ENCODE data around the gene NDUFB6. TPM values are rescaled to one million over a fixed set of nuclear protein-coding genes. Genes with fewer than 3 reads are reported as not detected.
"Not testable (repeated sequence)": the region's sequence is repeated elsewhere in the genome, so short reads cannot be mapped to it uniquely, and the experiment has no call there.

NDUFB6 gene
- total RNA-seq (10 to 100 TPM; 48.6 to 66.7 TPM), polyA plus RNA-seq (ENCODE audit: insufficient read length in 2 of 2) (100 to 1,000 TPM; 101 to 109 TPM)
- long read RNA-seq, donor 1, transcript NDUFB6-203 (4 exons, 1,366 nt): major isoform, 145 of 172 reads
- long read RNA-seq, donor 1, transcript NDUFB6-201 (3 exons, 666 nt): minor isoform, 7 of 172 reads
- long read RNA-seq, donor 1, partial matches to known transcripts: 7 of 172 reads
- long read RNA-seq, donor 1, other reads (novel, unspliced or antisense): 9 of 172 reads
- long read RNA-seq, donor 2, transcript NDUFB6-203 (4 exons, 1,366 nt): major isoform, 58 of 63 reads
- long read RNA-seq, donor 2, transcript NDUFB6-201 (3 exons, 666 nt): minor isoform, 5 of 63 reads
- long read RNA-seq, donor 2, partial matches to known transcripts: 0 of 63 reads
- long read RNA-seq, donor 2, other reads (novel, unspliced or antisense): 0 of 63 reads
- long read RNA-seq, donor 3, transcript NDUFB6-203 (4 exons, 1,366 nt): major isoform, 67 of 73 reads
- long read RNA-seq, donor 3, partial matches to known transcripts: 0 of 73 reads
- long read RNA-seq, donor 3, other reads (novel, unspliced or antisense): 0 of 73 reads
- long read RNA-seq, donor 4, transcript NDUFB6-201 (3 exons, 666 nt): minor isoform, 8 of 212 reads
- long read RNA-seq, donor 4, transcript NDUFB6-203 (4 exons, 1,366 nt): major isoform, 196 of 212 reads
- long read RNA-seq, donor 4, partial matches to known transcripts: 0 of 212 reads
- long read RNA-seq, donor 4, other reads (novel, unspliced or antisense): 6 of 212 reads

DNA sequence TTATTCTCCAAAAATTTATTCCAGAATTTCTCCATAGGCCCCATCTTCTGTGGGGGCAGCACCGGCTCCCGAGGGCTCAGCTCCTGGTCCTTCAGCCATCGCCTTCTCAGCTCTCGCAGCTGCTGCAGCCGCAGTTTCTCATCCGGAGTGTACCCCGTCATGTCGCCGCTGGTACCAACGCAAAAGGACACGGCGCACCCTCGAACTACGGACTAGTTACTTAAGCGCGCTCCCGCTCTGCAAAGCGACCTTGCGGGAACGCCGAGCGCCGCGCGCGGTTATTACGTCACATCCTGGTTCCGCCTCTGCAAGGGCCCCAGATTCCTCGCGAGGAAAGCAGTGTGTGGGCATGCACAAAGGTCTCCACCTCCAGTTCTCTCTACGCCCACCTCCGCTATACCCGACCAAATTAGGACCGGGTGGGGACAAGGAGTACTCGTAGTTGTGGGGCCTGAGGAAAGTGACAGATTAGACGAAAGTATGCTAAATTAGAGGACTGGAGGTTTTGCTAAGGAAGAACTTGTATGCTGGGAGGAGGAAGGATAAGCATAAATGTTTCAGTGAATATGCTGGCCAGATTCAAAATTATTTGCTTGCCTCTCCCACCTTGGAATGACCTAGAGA, at the start of gene NDUFB6:
TSS of gene NDUFB6 (minus strand) at position 260 of the 624 bp plus-strand sequence. CDS start at position 161, 99 bp downstream.
- peak within 1 kb of the TSS; percentile 91 for H3K4me3 ChIP-seq (ENCODE audit: low read depth, low read length)
- WGBS (ENCODE audit: insufficient coverage): 0% methylated on average over 30 of the region's 36 CpGs
- no peaks in the 10 kb centered on the region for H3K9me3 ChIP-seq (ENCODE audit: control insufficient read depth, insufficient read depth, low read length)
- peak; percentile 86 to 98 (median 90) for DNase-seq (ENCODE audit: low read depth in 4 of 6, low spot score in 6 of 6)
- H3K4me1 ChIP-seq (ENCODE audit: control insufficient read depth, insufficient read depth, low read length): no peaks in the 10 kb centered on the region
- H3K36me3 ChIP-seq (ENCODE audit: control insufficient read depth, insufficient read depth, low read length): peaks cover 9% of the 10 kb centered on the region
- H3K27me3 ChIP-seq (ENCODE audit: control insufficient read depth, insufficient read depth, low read length): no peaks in the 10 kb centered on the region
- H3K27ac ChIP-seq (ENCODE audit: low read depth, low read length): peak within 1 kb of the TSS; percentile 91

GRCh38 chr9:32618261-32618660, 45.3 kb upstream of the NDUFB6 start:
- H3K9me3 ChIP-seq (ENCODE audit: control insufficient read depth, insufficient read depth, low read length): no peaks in the 10 kb centered on the region
- WGBS (ENCODE audit: insufficient coverage): 76% methylated on average over 5 of the region's 5 CpGs
- H3K27ac ChIP-seq (ENCODE audit: low read depth, low read length): no peak overlapping the region
- no peaks in the 10 kb centered on the region for H3K36me3 ChIP-seq (ENCODE audit: control insufficient read depth, insufficient read depth, low read length)
- no peaks in the 10 kb centered on the region for H3K27me3 ChIP-seq (ENCODE audit: control insufficient read depth, insufficient read depth, low read length)
- no peak overlapping the region for H3K4me3 ChIP-seq (ENCODE audit: low read depth, low read length)
- H3K4me1 ChIP-seq (ENCODE audit: control insufficient read depth, insufficient read depth, low read length): no peaks in the 10 kb centered on the region
- no peak for DNase-seq (ENCODE audit: low read depth in 4 of 6, low spot score in 6 of 6)

- Histone ChIP-seq H3K4me1 (ENCODE audit: control insufficient read depth, insufficient read depth, low read length) (no peaks in the 10 kb centered on the region), H3K27ac (ENCODE audit: low read depth, low read length) (no peak overlapping the region), H3K27me3 (ENCODE audit: control insufficient read depth, insufficient read depth, low read length) (no peaks in the 10 kb centered on the region), H3K36me3 (ENCODE audit: control insufficient read depth, insufficient read depth, low read length) (no peaks in the 10 kb centered on the region), H3K4me3 (ENCODE audit: low read depth, low read length) (no peak overlapping the region), H3K9me3 (ENCODE audit: control insufficient read depth, insufficient read depth, low read length) (no peaks in the 10 kb centered on the region)
- DNase-seq (ENCODE audit: low read depth in 4 of 6, low spot score in 6 of 6): no peak
- no CpG with 5 or more reads among the region's 2 CpGs for WGBS (ENCODE audit: insufficient coverage)
Observed at GRCh38 chr9:32606811-32607210, 33.9 kb upstream of the NDUFB6 start.

DNA sequence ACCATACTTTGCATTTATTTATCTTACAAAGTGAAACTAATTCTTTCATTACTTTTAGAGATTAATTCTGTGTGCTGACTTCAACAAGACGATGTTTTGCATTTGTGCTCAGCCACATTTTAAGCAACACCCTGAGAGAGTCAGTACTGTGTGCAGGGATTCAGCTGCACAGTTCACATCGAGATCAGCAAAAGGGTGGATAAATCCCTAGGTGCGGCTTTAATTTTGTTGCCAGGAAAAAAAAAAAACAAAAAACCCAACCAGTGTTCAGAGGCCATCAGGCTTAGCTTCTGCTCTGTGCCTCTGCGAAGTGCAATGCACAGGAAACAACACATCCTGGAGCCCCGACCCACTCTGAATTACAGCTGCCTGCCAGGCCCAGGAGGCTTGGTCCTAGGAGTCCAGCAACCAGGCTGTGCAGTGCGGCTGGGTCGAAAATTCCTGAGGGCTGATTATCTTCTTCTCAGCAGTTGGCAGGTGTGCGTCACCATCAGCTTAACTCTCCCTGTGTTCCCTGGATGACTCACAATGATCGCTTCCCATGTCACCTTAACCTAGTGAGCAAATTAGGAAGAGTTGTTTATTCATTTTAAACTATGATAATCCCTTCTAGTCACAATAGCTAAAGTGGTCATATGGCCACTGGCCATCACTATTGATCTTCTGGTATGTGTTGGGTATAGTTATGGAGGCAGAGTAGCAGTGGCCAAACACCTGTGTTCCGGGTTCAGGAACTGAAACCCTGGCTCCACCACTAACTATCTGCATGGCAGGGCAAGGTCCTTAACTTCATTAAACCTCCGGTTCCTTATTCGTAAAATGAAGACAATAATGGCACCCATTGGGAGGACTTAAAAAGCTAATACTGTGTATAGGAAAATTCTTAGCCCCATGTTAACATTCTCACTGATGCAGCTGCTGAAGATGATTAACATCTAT, 31.2 kb upstream of the NDUFB6 start:
- DNase-seq (ENCODE audit: low read depth in 4 of 6, low spot score in 6 of 6): no peak
- H3K9me3 ChIP-seq (ENCODE audit: control insufficient read depth, insufficient read depth, low read length): no peaks in the 10 kb centered on the region
- no peaks in the 10 kb centered on the region for H3K4me1 ChIP-seq (ENCODE audit: control insufficient read depth, insufficient read depth, low read length)
- no peaks in the 10 kb centered on the region for H3K27me3 ChIP-seq (ENCODE audit: control insufficient read depth, insufficient read depth, low read length)
- H3K36me3 ChIP-seq (ENCODE audit: control insufficient read depth, insufficient read depth, low read length): no peaks in the 10 kb centered on the region
- no peak overlapping the region for H3K27ac ChIP-seq (ENCODE audit: low read depth, low read length)
- WGBS (ENCODE audit: insufficient coverage): 76% methylated on average over 8 of the region's 12 CpGs
- H3K4me3 ChIP-seq (ENCODE audit: low read depth, low read length): no peak overlapping the region

DNA sequence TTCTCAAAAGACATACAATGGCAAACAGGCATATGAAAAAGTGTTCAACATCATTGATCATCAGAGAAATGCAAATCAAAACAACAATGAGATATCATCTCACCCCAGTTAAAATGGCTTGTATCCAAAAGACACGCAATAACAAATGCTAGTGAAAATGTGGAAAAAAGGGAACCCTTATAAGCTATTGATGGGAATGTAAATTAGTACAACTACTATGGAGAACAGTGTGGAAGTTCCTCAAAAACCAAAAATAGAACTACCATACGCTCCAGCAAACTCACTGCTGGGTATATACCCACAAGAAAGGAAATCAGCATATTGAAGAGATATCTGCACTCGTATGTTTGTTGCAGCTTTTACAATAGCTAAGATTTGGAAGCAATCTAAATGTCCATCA, 26.1 kb upstream of the NDUFB6 start:
- not testable (repeated sequence) for H3K4me3 ChIP-seq (ENCODE audit: low read depth, low read length); DNase-seq (ENCODE audit: low read depth in 4 of 6, low spot score in 6 of 6); H3K4me1 ChIP-seq (ENCODE audit: control insufficient read depth, insufficient read depth, low read length); H3K36me3 ChIP-seq (ENCODE audit: control insufficient read depth, insufficient read depth, low read length); H3K27ac ChIP-seq (ENCODE audit: low read depth, low read length); H3K9me3 ChIP-seq (ENCODE audit: control insufficient read depth, insufficient read depth, low read length); H3K27me3 ChIP-seq (ENCODE audit: control insufficient read depth, insufficient read depth, low read length)
- no CpG with 5 or more reads among the region's 3 CpGs for WGBS (ENCODE audit: insufficient coverage)

DNA sequence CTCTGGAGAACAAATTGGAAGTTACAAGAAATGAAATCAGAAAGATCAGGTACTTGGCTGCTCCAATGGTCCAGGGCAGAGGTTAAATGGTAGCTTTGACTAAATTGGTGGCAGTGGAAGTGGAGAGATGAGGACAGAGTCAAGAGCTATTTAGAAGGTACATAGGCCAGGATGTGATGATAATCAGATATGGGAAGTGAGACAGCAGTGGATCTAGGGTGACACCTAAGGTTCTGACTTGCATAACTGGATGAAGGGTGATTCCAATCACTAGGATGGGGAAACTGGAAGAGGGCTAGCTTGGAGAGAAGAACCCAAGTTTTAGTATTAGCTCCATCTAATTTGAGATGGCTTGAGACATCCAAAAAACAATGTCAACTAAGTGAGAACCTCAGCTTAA, 24.0 kb upstream of the NDUFB6 start:
- Histone ChIP-seq H3K4me1 (ENCODE audit: control insufficient read depth, insufficient read depth, low read length) (no peaks in the 10 kb centered on the region), H3K4me3 (ENCODE audit: low read depth, low read length) (no peak overlapping the region), H3K27me3 (ENCODE audit: control insufficient read depth, insufficient read depth, low read length) (no peaks in the 10 kb centered on the region), H3K27ac (ENCODE audit: low read depth, low read length) (no peak overlapping the region), H3K9me3 (ENCODE audit: control insufficient read depth, insufficient read depth, low read length) (no peaks in the 10 kb centered on the region), H3K36me3 (ENCODE audit: control insufficient read depth, insufficient read depth, low read length) (no peaks in the 10 kb centered on the region)
- no peak for DNase-seq (ENCODE audit: low read depth in 4 of 6, low spot score in 6 of 6)

- H3K27me3 ChIP-seq (ENCODE audit: control insufficient read depth, insufficient read depth, low read length): no peaks in the 10 kb centered on the region
- H3K9me3 ChIP-seq (ENCODE audit: control insufficient read depth, insufficient read depth, low read length): no peaks in the 10 kb centered on the region
- 88% methylated on average over 4 of the region's 4 CpGs for WGBS (ENCODE audit: insufficient coverage)
- H3K4me3 ChIP-seq (ENCODE audit: low read depth, low read length): no peak overlapping the region
- H3K36me3 ChIP-seq (ENCODE audit: control insufficient read depth, insufficient read depth, low read length): no peaks in the 10 kb centered on the region
- no peak overlapping the region for H3K27ac ChIP-seq (ENCODE audit: low read depth, low read length)
- DNase-seq (ENCODE audit: low read depth in 4 of 6, low spot score in 6 of 6): no peak
- H3K4me1 ChIP-seq (ENCODE audit: control insufficient read depth, insufficient read depth, low read length): no peaks in the 10 kb centered on the region
Observed at GRCh38 chr9:32596096-32596865, 23.3 kb upstream of the NDUFB6 start.

GRCh38 chr9:32590898-32591297, 17.9 kb upstream of the NDUFB6 start:
- no CpG with 5 or more reads among the region's 1 CpG for WGBS (ENCODE audit: insufficient coverage)
- Histone ChIP-seq H3K27ac (ENCODE audit: low read depth, low read length) (no peak overlapping the region), H3K36me3 (ENCODE audit: control insufficient read depth, insufficient read depth, low read length) (no peaks in the 10 kb centered on the region), H3K4me1 (ENCODE audit: control insufficient read depth, insufficient read depth, low read length) (no peaks in the 10 kb centered on the region), H3K4me3 (ENCODE audit: low read depth, low read length) (no peak overlapping the region), H3K27me3 (ENCODE audit: control insufficient read depth, insufficient read depth, low read length) (no peaks in the 10 kb centered on the region), H3K9me3 (ENCODE audit: control insufficient read depth, insufficient read depth, low read length) (peaks cover 3% of the 10 kb centered on the region)
- no peak for DNase-seq (ENCODE audit: low read depth in 4 of 6, low spot score in 6 of 6)

Data from spinal cord (tissue), 10 donors.